NOMO-1 (cell line): ENCODE measurements around the gene ZNF217.
"Not testable (repeated sequence)": the region's sequence is repeated elsewhere in the genome, so short reads cannot be mapped to it uniquely, and the experiment has no call there.

Source experiments
- DNase-seq, 2 experiments: peaks; one replicate each; lab custom pipeline; 2025; ENCODE audit not compliant: unreplicated experiment in 2 of 2; lab: John Stamatoyannopoulos, UW

Gene ZNF217

GRCh38 chr20:53593466-53594007 is at the start of gene ZNF217:
TSS of gene ZNF217 (minus strand) at chr20:53593839. CDS start at chr20:53582826, 11,013 bp downstream.
- peak in 1 of 2 experiments; percentile 45 for DNase-seq

GRCh38 chr20:53643031-53643832 is 49.6 kb upstream of the ZNF217 start:
- DNase-seq = peak; percentile 91 to 95

GRCh38 chr20:53642196-53643030 is 48.8 kb upstream of the ZNF217 start:
- peak; percentile 88 to 96 for DNase-seq

GRCh38 chr20:53639647-53640440 is 46.2 kb upstream of the ZNF217 start:
- DNase-seq = no peak

GRCh38 chr20:53639128-53639527 is 45.5 kb upstream of the ZNF217 start:
- no peak for DNase-seq

GRCh38 chr20:53637310-53637709 is 43.7 kb upstream of the ZNF217 start:
- not testable (repeated sequence) for DNase-seq

- no peak for DNase-seq
Observed at GRCh38 chr20:53636540-53637097, 43.0 kb upstream of the ZNF217 start.

- DNase-seq = no peak
Observed at GRCh38 chr20:53635221-53635620, 41.6 kb upstream of the ZNF217 start.

GRCh38 chr20:53631909-53632662 is 38.4 kb upstream of the ZNF217 start:
- no peak for DNase-seq

- DNase-seq = no peak
Observed at GRCh38 chr20:53629436-53629835, 35.8 kb upstream of the ZNF217 start.

- not testable (repeated sequence) for DNase-seq
Observed at GRCh38 chr20:53628758-53629157, 35.1 kb upstream of the ZNF217 start.

- no peak for DNase-seq
Observed at GRCh38 chr20:53628076-53628475, 34.4 kb upstream of the ZNF217 start.

- DNase-seq = not testable (repeated sequence)
Observed at GRCh38 chr20:53627001-53627400, 33.4 kb upstream of the ZNF217 start.

GRCh38 chr20:53626584-53626983 is 32.9 kb upstream of the ZNF217 start:
- no peak for DNase-seq

- DNase-seq = peak in 1 of 2 experiments; percentile 21
Observed at GRCh38 chr20:53625311-53626129, 31.9 kb upstream of the ZNF217 start.

- not testable (repeated sequence) for DNase-seq
Observed at GRCh38 chr20:53624927-53625250, 31.2 kb upstream of the ZNF217 start.

GRCh38 chr20:53623454-53624211 is 30.0 kb upstream of the ZNF217 start:
- DNase-seq = peak; percentile 57 to 77

GRCh38 chr20:53623134-53623453 is 29.5 kb upstream of the ZNF217 start:
- DNase-seq = no peak
